NCI-H774 (cell line): ENCODE data around the gene SMOC2.
"Not testable (repeated sequence)": the region's sequence is repeated elsewhere in the genome, so short reads cannot be mapped to it uniquely, and the experiment has no call there.

Source experiments
- DNase-seq: peaks from one replicate; lab custom pipeline; 2025; lab: John Stamatoyannopoulos, UW

The SMOC2 gene

GRCh38 chr6:168601111-168601510 is 160.1 kb downstream of the SMOC2 start:
- no peak for DNase-seq

DNA sequence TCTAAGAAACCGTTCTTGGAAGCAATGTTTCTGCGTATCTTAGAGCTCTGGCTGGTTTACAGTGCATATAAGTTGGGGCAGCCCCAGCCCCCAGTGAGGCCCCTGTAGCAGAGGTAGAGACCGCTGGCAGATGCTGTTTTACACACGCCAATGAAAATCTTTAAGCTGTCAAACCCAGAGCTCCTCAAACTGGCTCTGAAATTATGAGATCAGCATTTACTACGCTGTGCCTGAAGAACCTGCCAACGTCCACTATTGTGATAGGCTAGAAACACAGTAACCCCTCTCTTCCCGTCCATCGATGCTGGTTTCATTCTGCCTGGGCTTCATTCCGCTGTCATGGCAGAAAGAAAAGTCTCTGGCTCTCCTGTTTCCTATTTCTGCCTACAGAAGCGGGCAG is 160.6 kb downstream of the SMOC2 start:
- no peak for DNase-seq

GRCh38 chr6:168602576-168602975 is 161.6 kb downstream of the SMOC2 start:
- DNase-seq, result no peak

GRCh38 chr6:168603234-168603633 is 162.2 kb downstream of the SMOC2 start:
- DNase-seq, result no peak

- DNase-seq, result no peak
These were observed 165.0 kb downstream of the SMOC2 start for GRCh38 chr6:168605964-168606363.

- DNase-seq, result no peak
These were observed 165.7 kb downstream of the SMOC2 start for GRCh38 chr6:168606722-168607121.

DNA sequence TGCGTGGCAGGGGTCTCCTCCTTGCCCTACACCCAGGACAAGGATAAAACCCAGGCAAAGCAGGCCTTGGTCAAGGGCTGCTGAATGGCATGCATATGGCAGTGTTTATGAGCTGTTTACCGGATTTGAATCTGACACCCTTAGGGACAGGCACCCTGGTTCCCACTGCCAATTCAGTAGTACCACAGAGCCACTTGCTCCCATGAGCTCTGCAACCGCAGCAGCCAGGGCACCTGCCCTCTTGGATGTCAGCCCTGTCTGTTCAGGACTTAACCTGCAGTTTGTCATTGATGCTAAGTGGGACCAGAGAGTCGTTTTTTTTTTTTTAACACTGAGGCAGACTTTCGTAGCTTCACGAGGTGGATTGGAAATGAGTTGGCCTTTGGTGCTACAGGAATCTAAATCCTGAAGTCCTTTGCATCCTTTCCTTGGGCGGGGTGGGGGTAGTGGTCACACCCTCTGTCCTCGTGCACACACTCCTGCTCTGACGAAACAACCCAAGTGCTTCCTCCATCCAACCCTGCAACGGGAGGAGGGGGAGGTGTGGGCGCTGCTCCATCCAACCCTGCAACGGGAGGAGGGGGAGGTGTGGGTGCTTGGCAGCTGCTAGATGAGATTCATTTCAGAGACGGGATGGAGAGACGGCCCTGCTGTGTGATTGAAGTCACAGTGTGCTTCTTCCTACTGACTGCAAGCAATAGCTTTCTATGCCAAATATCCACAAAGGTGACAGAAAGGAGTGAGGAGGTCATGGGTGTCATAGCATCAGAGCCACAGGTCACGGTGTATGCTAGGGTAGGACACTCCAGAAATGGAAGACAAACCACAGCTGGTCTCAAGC is 166.5 kb downstream of the SMOC2 start:
- DNase-seq, result peak; percentile 50

DNA sequence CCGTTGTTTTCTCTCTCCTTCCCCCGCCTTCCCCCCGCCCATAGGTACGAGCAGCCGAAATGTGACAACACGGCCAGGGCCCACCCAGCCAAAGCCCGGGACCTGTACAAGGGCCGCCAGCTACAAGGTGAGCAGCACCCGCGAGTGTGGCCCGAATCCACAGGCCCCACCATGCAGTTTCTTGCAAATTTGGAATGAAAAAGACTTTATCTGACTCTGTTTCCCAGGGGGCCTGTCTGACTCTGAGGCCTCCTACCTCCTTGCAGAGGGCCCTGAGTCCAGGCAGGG is 167.1 kb downstream of the SMOC2 start:
- no peak for DNase-seq

- DNase-seq, result no peak
These were observed 168.2 kb downstream of the SMOC2 start for GRCh38 chr6:168609026-168609685.

DNA sequence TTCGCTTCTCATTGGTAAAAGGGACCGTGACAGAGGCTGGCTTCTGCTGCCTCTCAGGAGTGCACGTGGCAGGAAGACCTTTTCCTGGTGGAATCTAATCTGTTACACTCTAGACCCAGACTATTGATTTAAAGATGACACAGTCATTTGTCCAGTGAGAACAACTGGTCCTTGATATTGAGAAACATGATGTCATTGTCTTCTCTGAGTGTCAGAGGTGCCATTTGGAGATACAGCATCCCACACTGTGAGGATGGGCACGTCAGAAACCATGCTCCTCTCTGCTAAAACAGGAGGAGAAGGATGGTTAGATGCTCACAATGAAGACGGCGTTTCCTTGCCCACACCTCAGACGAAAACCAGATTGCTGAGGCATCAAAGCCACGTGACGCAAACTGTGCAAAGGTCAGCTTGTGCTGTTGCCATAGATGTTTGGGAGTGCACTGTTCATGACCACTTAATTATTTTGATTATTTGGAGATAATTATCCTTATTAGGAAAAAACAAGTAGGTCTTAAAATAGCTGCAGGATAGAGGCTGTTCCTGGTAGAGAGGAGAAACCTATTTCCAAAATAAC is 169.0 kb downstream of the SMOC2 start:
- no peak for DNase-seq

DNA sequence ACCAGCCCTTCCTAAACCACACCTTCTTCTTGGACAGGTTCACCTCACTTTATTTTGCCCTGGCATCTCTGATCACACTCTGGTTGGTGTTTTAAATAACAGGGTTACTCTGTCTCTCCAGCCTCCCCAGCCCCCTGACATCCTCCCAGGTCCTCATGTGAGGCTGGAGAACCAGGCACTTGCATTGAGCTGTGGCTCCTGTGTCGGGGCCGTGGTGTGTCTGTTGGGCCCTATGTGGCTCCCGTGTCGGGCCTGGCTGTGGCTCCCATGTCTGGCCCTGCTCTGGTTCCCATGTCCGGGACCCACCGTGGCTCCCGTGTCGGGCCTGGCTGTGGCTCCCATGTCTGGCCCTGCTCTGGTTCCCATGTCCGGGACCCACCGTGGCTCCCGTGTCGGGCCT is 170.0 kb downstream of the SMOC2 start:
- not testable (repeated sequence) for DNase-seq

GRCh38 chr6:168611691-168612090 is 170.7 kb downstream of the SMOC2 start:
- DNase-seq, result no peak

DNA sequence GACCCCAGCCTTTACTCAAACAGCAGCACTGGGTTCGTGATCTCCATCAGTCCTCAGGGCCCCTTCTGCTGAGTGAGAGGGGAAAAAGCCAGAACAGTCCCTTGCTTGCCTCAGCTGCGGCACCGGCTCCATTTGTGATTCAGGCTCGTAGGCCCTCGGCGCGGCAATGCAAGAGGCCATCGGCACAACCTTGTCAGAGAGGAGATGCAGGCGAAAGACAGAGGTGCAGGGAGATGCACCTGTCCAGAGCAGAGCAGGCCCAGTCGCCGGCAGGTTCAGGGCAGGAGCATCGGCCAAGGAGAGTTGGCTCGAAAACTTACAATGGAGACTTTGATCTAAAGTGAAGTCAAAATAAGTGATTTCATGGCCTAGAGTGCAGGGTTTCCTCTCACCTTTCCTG is 171.6 kb downstream of the SMOC2 start:
- DNase-seq, result no peak

- DNase-seq, result peak; percentile 29
These were observed 174.9 kb downstream of the SMOC2 start for GRCh38 chr6:168615837-168616236.

- peak; percentile 12 for DNase-seq
These were observed 176.1 kb downstream of the SMOC2 start for GRCh38 chr6:168616816-168617765.

- no peak for DNase-seq
These were observed 177.7 kb downstream of the SMOC2 start for GRCh38 chr6:168618546-168619315.

DNA sequence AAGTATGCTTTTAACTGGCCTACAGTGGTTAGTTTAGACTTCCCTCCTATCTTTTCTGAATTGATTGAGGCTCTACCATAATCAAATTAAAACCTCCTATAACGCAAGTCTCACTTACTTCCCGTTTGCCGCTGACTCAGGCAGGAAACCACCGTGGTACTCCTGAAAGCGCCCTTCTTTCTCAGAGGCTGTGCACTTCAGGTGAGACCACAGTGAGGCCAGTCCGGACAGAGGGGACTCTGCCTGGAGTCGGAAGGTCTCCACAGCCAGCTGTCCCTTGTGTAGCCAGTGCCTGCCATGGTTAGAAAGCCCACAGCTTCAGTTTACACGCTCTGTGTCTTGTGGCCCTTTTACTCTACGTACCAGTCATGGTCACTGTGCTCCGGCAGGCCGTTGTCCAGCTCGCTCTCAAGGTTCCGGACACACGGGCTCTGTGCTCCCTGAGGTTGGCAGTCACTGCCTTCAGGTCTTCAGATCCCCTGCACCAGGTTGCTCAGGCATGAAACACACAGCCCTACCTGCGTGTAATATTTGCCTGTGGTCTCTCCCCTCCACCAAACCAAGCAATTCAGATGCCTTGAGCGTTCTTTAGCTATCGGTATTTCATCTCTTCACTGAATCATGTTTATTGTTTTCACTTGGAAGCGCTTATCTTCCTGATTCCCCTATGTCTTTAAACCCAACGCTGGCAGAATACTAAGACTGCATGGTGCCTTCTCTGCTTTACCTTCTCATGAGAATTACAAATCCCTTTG is 178.8 kb downstream of the SMOC2 start:
- DNase-seq, result no peak

DNA sequence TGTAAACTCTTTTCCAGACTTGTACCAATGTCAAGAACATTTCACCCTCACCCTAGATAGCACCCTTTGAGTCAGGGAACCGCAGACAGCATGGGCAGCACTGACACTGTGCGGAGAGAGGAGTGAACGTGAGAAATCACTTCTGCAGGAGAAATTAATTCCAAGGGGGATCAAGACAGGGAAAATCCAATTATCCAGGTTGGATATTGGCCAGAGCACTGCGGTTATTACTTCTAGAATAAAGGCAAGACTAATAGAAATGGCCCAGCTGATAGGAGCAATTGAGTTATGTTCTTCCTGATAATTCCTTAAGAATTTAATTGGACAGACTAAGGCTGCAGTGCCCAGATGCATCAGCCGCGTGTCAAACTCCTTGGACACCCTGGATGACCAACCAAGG is 179.6 kb downstream of the SMOC2 start:
- DNase-seq, result no peak

DNA sequence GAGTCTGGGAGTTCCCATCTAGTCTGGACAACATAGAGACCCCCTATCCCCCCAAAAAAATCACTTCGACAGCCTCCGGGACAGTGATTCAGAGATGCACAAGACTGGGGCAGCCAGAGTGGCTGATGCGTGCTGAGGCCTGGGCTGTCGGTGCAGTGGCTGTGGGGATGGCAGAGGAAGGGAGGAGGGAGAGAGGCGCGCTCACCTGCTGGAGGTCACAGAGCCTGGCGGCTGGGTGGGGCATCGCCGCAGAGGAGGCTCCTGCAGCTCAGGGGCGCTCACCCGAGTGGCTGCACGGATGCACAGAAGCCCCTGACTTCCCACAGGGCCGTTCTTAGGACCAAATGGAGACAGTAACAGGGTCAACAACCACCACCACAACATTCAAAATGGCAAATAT is 182.8 kb downstream of the SMOC2 start:
- no peak for DNase-seq

DNA sequence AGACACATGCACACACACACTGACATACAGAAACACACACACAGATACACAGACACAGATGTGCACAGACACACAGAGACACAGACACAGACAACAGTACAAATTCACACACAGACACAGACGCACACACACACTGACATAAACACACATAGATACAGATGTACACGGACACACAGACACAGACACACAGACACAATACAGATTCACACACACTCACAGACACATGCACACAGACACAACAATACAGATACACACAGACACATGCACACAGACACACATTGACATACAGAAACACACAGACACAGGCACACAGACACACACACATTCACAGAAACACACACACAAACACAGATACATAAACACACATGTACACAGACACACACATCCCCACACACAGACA is 183.6 kb downstream of the SMOC2 start:
- DNase-seq, result no peak

- DNase-seq, result no peak
These were observed 184.0 kb downstream of the SMOC2 start for GRCh38 chr6:168624948-168625347.
